OCI-LY7 (cell line): ENCODE results near the gene BCL7A. TPM values are rescaled to one million over a fixed set of nuclear protein-coding genes. Genes with fewer than 3 reads are reported as not detected.

Experiments
- BruUV-seq: library from RNA; stranded (reverse); fragments of 400-500 nt; replicated peaks from 2 replicates; lab custom pipeline; 2021; lab: Mats Ljungman, UMichigan
- CTCF ChIA-PET: fragments of 300-600 bp; sonication (Branson Sonifier 250); formaldehyde crosslinking; loops from one replicate; lab custom pipeline; 2022; ENCODE audit warnings: antibody characterized with exemption; ENCODE audit not compliant: unreplicated experiment; lab: Charles Lee
- POLR2A ChIA-PET: fragments of 300-600 bp; sonication (Branson Sonifier 250); formaldehyde crosslinking; loops from one replicate; lab custom pipeline; 2022; ENCODE audit warnings: antibody characterized with exemption; lab: Charles Lee
- DNase-seq: peaks from one replicate; pipeline ENCODE4 v3.0.0-alpha.2; 2015; ENCODE audit warnings: low spot score
- H2AFZ ChIP-seq: fragments of 200-600 bp; sonication (generic), shearing (Covaris generic); 2 replicates; pipeline ENCODE4 v1.6.1; 2014; ENCODE audit warnings: mild to moderate bottlenecking, antibody characterized with exemption, low read length, moderate library complexity
- H3K27ac ChIP-seq: fragments of 200-600 bp; sonication (generic); 2 replicates; pipeline ENCODE4 v1.5.1; 2014; ENCODE audit warnings: mixed run types, low read depth, mild to moderate bottlenecking, moderate library complexity, low read length, inconsistent platforms; ENCODE audit not compliant: poor library complexity, severe bottlenecking
- H3K36me3 ChIP-seq: fragments of 200-600 bp; sonication (generic); 2 replicates; pipeline ENCODE4 v1.6.1; 2014; ENCODE audit warnings: mild to moderate bottlenecking, antibody characterized with exemption, low read length, moderate library complexity, mixed read lengths; ENCODE audit not compliant: insufficient read depth
- H3K4me1 ChIP-seq: fragments of 200-600 bp; sonication (generic); 2 replicates; pipeline ENCODE4 v1.5.1; 2014; ENCODE audit warnings: mild to moderate bottlenecking, low read length; ENCODE audit not compliant: insufficient read depth, poor library complexity, severe bottlenecking
- H3K4me2 ChIP-seq: fragments of 200-600 bp; sonication (generic); 2 replicates; pipeline ENCODE4 v1.6.1; 2014; ENCODE audit warnings: mild to moderate bottlenecking, low read length
- H3K4me3 ChIP-seq: fragments of 200-600 bp; sonication (generic); 2 replicates; pipeline ENCODE4 v1.5.1; 2014; ENCODE audit warnings: mild to moderate bottlenecking, low read depth, low read length; ENCODE audit not compliant: poor library complexity, severe bottlenecking
- H3K79me2 ChIP-seq: fragments of 200-600 bp; sonication (generic); 2 replicates; pipeline ENCODE4 v1.6.1; 2016; ENCODE audit warnings: low read depth, mild to moderate bottlenecking, low read length, moderate library complexity, mixed read lengths; ENCODE audit not compliant: insufficient read depth
- H3K9me2 ChIP-seq: fragments of 200-600 bp; sonication (generic); 2 replicates; pipeline ENCODE4 v1.6.1; 2016; ENCODE audit warnings: mild to moderate bottlenecking, low read length, mixed read lengths; ENCODE audit not compliant: insufficient read depth
- H3K9me3 ChIP-seq: fragments of 200-600 bp; sonication (generic); 2 replicates; pipeline ENCODE4 v1.6.1; 2014; ENCODE audit warnings: mild to moderate bottlenecking, mixed run types, low read length, mixed read lengths
- H4K20me1 ChIP-seq: fragments of 200-600 bp; sonication (generic); 2 replicates; pipeline ENCODE4 v1.6.1; 2014; ENCODE audit warnings: mild to moderate bottlenecking, antibody characterized with exemption, low read length, moderate library complexity, mixed read lengths; ENCODE audit not compliant: insufficient read depth
- CTCF ChIP-seq: fragments of 200-600 bp; sonication (generic); conservative IDR thresholded peaks from 2 replicates; pipeline ENCODE4 v1.5.1; 2014; ENCODE audit warnings: mild to moderate bottlenecking, antibody characterized with exemption, low read length, moderate library complexity, mixed read lengths
- EZH2phosphoT487 ChIP-seq: fragments of 200-600 bp; sonication (generic); IDR thresholded peaks from 2 replicates; pipeline ENCODE4 v1.6.1; 2018; ENCODE audit warnings: low read depth, borderline replicate concordance, mild to moderate bottlenecking, mixed run types, antibody characterized with exemption, low read length, moderate library complexity, mixed read lengths
- intact Hi-C: fragments of 100-400 bp; cut with micrococcal nuclease; formaldehyde crosslinking; loops from one replicate; pipeline ENCODE4 v1.10.0; 2022; ENCODE audit not compliant: unreplicated experiment
- total RNA-seq, 2 experiments: library from RNA; depleted of rRNA in 1 of 2; stranded (reverse); fragments of >200 nt in 1 of 2; shearing (Covaris generic) in 1 of 2; gene quantifications; 2 replicates each; pipeline ENCODE4 v1.2.3, GENCODE V29; 2014 to 2022

The BCL7A gene
- total RNA-seq, 2 experiments from 2014 or later, result 76.2 to 84.7 TPM

DNA sequence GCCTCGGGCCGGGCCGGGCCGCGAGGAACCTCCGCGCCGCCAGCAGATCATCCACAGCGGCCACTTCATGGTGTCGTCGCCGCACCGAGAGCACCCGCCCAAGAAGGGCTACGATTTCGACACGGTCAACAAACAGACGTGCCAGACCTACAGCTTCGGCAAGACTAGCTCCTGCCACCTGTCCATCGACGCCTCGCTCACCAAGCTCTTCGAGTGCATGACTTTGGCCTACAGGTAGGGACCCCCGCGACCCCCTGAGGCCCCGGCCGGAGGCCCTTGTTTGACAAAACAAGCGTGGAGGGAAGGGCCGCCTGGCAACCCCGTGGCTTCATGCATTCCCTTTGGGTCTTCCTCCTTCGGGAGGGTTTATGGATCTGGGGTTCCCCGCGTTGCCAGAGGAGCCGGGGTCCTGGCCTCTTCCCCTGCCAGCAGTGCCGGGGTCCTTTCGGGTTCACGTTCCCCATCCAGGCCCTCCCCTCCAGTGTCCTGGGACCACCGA, 57.4 kb downstream of the BCL7A start:
- DNase-seq, result no peak
- Histone ChIP-seq H3K4me3 (peak overlapping the region; percentile 96), H2AFZ (no peak overlapping the region), H3K4me1 (peaks cover 54% of the 10 kb centered on the region), H3K9me2 (no peaks in the 10 kb centered on the region), H3K36me3 (peaks cover 12% of the 10 kb centered on the region; the same call in 1 of the 2 replicates), H3K27ac (peak overlapping the region; percentile 31), H3K4me2 (peak overlapping the region; percentile 89), H3K9me3 (no peaks in the 10 kb centered on the region), H3K79me2 (peaks cover 44% of the 10 kb centered on the region), H4K20me1 (peaks cover 31% of the 10 kb centered on the region)
- no peak for TF ChIP-seq EZH2phosphoT487
- no peak for TF ChIP-seq CTCF
- no TSS peak for BruUV-seq
- intact Hi-C loops, result no loop called here
- ChIA-PET CTCF (interaction anchor here (0.6 kb wide), 3 partner anchors 41 to 1405 kb away, joined by 4 to 7 read pairs (median 7); no protein-coding TSS in a partner anchor), POLR2A (interaction anchor here (1.0 to 1.5 kb wide), 2 partner anchors 13 to 22 kb away, joined by 4 to 8 read pairs; no protein-coding TSS in a partner anchor)

DNA sequence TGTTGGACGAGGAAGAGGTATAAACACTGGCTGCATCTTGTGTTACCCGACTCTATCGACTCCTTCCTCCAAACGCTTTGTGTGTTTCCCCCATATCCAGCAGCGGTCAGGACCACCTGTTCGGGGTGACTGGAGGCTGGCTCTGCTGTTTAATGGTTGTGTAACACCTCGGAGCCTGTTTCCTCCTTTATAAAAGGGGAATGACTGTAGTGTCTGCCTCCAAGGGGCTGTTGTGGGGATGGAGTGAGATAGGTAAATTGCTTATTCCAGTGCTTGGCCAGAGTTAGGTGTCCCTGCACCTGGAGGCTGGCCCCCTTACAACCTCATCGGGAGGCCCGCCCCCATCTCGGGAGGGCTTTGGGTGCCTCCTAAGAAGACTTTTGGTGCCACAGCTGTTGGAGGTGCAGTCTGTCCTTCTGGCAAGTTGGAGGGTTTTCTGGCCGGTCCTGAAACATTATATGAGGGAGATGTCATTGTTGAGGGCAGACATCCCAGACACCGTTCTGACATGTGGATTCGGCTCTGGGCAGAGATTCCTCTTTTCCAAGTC, 57.9 kb downstream of the BCL7A start:
- no peak for TF ChIP-seq EZH2phosphoT487
- no peak for TF ChIP-seq CTCF
- Histone ChIP-seq H3K79me2 (peaks cover 44% of the 10 kb centered on the region), H3K36me3 (peaks cover 13% of the 10 kb centered on the region; the same call in 1 of the 2 replicates), H3K4me3 (peak overlapping the region; percentile 96), H4K20me1 (peaks cover 31% of the 10 kb centered on the region), H3K9me2 (no peaks in the 10 kb centered on the region), H3K4me1 (peaks cover 54% of the 10 kb centered on the region), H3K9me3 (no peaks in the 10 kb centered on the region), H2AFZ (no peak overlapping the region), H3K27ac (peak overlapping the region; percentile 31), H3K4me2 (peak overlapping the region; percentile 89)
- intact Hi-C loops, result no loop called here
- CTCF ChIA-PET, result no interaction called here
- peak; percentile 50 for DNase-seq
- POLR2A ChIA-PET, result no interaction called here
- no TSS peak for BruUV-seq
